ENCODE results near the gene ZBTB12. TPM values are rescaled to one million over a fixed set of nuclear protein-coding genes. Genes with fewer than 3 reads are reported as not detected.
A peak's percentile ranks its signal among the peaks of the same experiment; 100 is the strongest.

The ZBTB12 gene
- total and polyA plus RNA-seq, 2 of the 13 experiments (the other 11 are each of a cell fraction or from before 2014, with no cell fraction given) = 4.8 to 6.0 TPM

- TF ChIP-seq ZNF781 (CRISPR knock-in tag; IDR thresholded peaks at IDR 0.05; ENCODE audit: borderline replicate concordance, not compliant biosample characterization) = no peak
- peak; percentile 48; the same call in 1 of the 2 replicates for TF ChIP-seq ZNF121 (CRISPR knock-in tag; IDR thresholded peaks at IDR 0.05)
- TF ChIP-seq TCF7 (IDR thresholded peaks at IDR 0.05; ENCODE audit: low read depth) = no peak
- Histone ChIP-seq H3K9ac (ENCODE audit: insufficient read depth, low read depth, low read length) (no peak overlapping the region), H3K27me3 (ENCODE audit: control insufficient read depth in 1 of 2, insufficient read depth in 2 of 2, low read length in 2 of 2) (no peaks in the 10 kb centered on the region; a peak in 1 of 5 replicates), H4K20me1 (ENCODE audit: insufficient read depth, low read length) (no peaks in the 10 kb centered on the region), H3K36me3 (replicated peaks in 1 of 2; ENCODE audit: control insufficient read depth in 1 of 2, insufficient read depth in 2 of 2, low read length in 2 of 2) (no peaks in the 10 kb centered on the region), H3K79me2 (ENCODE audit: insufficient read depth, low read length) (no peaks in the 10 kb centered on the region), H3K4me3 (replicated peaks in 1 of 3; ENCODE audit: insufficient read depth in 1 of 3, low read depth in 2 of 3, low read length in 3 of 3) (no peak overlapping the region), H3K4me2 (ENCODE audit: low read depth, low read length) (no peak overlapping the region), H3K9me3 (ENCODE audit: low read length) (no peaks in the 10 kb centered on the region), H3K27ac (ENCODE audit: extremely low read length, insufficient read depth, low read length) (no peak overlapping the region), H2AFZ (ENCODE audit: low read length) (no peak overlapping the region), H3K4me1 (ENCODE audit: insufficient read depth, low read length) (peaks cover 43% of the 10 kb centered on the region)
- intact Hi-C loops (cut with micrococcal nuclease; ENCODE audit: unreplicated experiment) (no loop called here), in situ Hi-C loops (cut with HindIII; ENCODE audit: extremely low pct_ligation_motif_present, low pct_unique_long_range_greater_than_20kb) (loop anchor here (25.0 kb wide), 1 partner anchor 1044 kb away; the partner anchor contains the start of genes BRD2 and HLA-DMA)
- BruUV-seq (replicated peaks) = no TSS peak
- ChIA-PET POLR2A (interaction anchor here (0.6 to 1.4 kb wide), 7 partner anchors 9 to 127 kb away, joined by 3 to 10 read pairs (median 4); partner anchors contain the start of genes C2, CFB, HSPA1A and HSPA1L), CTCF (ENCODE audit: low intra/inter-chr PET ratio, low total read pairs) (no interaction called here)
- ATAC-seq (no peak), DNase-seq (ENCODE audit: low spot score) (no peak), FAIRE-seq (no peak)
- 48% methylated on average over 8 of the region's 8 CpGs for WGBS (ENCODE audit: low lambda C conversion rate)
Observed at GRCh38 chr6:31918069-31918720, 16.3 kb upstream of the ZBTB12 start.

- CTCF ChIA-PET (ENCODE audit: low intra/inter-chr PET ratio, low total read pairs) = no interaction called here
- WGBS (ENCODE audit: low lambda C conversion rate) = 44% methylated on average over 6 of the region's 6 CpGs
- Histone ChIP-seq H4K20me1 (ENCODE audit: insufficient read depth, low read length) (no peaks in the 10 kb centered on the region), H3K9ac (ENCODE audit: insufficient read depth, low read depth, low read length) (no peak overlapping the region), H3K27me3 (ENCODE audit: control insufficient read depth in 1 of 2, insufficient read depth in 2 of 2, low read length in 2 of 2) (no peaks in the 10 kb centered on the region; a peak in 1 of 5 replicates), H2AFZ (ENCODE audit: low read length) (no peak overlapping the region), H3K4me3 (replicated peaks in 1 of 3; ENCODE audit: insufficient read depth in 1 of 3, low read depth in 2 of 3, low read length in 3 of 3) (no peak overlapping the region), H3K4me2 (ENCODE audit: low read depth, low read length) (no peak overlapping the region), H3K79me2 (ENCODE audit: insufficient read depth, low read length) (no peaks in the 10 kb centered on the region), H3K27ac (ENCODE audit: extremely low read length, insufficient read depth, low read length) (no peak overlapping the region), H3K9me3 (ENCODE audit: low read length) (no peaks in the 10 kb centered on the region), H3K4me1 (ENCODE audit: insufficient read depth, low read length) (peaks cover 26% of the 10 kb centered on the region), H3K36me3 (replicated peaks in 1 of 2; ENCODE audit: control insufficient read depth in 1 of 2, insufficient read depth in 2 of 2, low read length in 2 of 2) (no peaks in the 10 kb centered on the region)
- FAIRE-seq = no peak
- ATAC-seq = peak; percentile 37
- no peak for DNase-seq (ENCODE audit: low spot score)
- BruUV-seq (replicated peaks) = no TSS peak
- POLR2A ChIA-PET = no interaction called here
- intact Hi-C loops (cut with micrococcal nuclease; ENCODE audit: unreplicated experiment) (no loop called here), in situ Hi-C loops (cut with HindIII; ENCODE audit: extremely low pct_ligation_motif_present, low pct_unique_long_range_greater_than_20kb) (loop anchor here (25.0 kb wide), 1 partner anchor 1047 kb away; the partner anchor contains the start of genes BRD2 and HLA-DMA)
- TF ChIP-seq SRSF9 (IDR thresholded peaks at IDR 0.05; ENCODE audit: borderline replicate concordance, insufficient read depth, low read depth, low read length, poor library complexity, severe bottlenecking) = no peak
- TF ChIP-seq ZNF547 (CRISPR knock-in tag; IDR thresholded peaks at IDR 0.05) = no peak
- TF ChIP-seq ZNF44 (CRISPR knock-in tag; IDR thresholded peaks at IDR 0.05) = no peak
- TF ChIP-seq ASH2L (IDR thresholded peaks at IDR 0.05; ENCODE audit: insufficient read length, low read depth, low read length) = no peak
- no peak for TF ChIP-seq TFDP2 (CRISPR knock-in tag; IDR thresholded peaks at IDR 0.05)
- no peak for TF ChIP-seq TRAFD1 (CRISPR knock-in tag; IDR thresholded peaks at IDR 0.05; ENCODE audit: borderline replicate concordance)
- TF ChIP-seq ZNF788 (CRISPR knock-in tag; IDR thresholded peaks at IDR 0.05; ENCODE audit: borderline replicate concordance) = no peak
- no peak for TF ChIP-seq ZSCAN21 (CRISPR knock-in tag; IDR thresholded peaks at IDR 0.05; ENCODE audit: borderline replicate concordance)
- TF ChIP-seq TOE1 (CRISPR knock-in tag; IDR thresholded peaks at IDR 0.05) = no peak
- no peak for TF ChIP-seq ZSCAN5A (CRISPR knock-in tag; IDR thresholded peaks at IDR 0.05; ENCODE audit: borderline replicate concordance)
Observed at GRCh38 chr6:31915756-31916155, 13.9 kb upstream of the ZBTB12 start.

Data from HepG2 (cell line).